BLaER1 treated with 17β-estradiol and CSF1 and Interleukin-3, amounts not matched to agents 10 nM and 100 nM (cell line): Measurements from ENCODE around the gene AKT3.
"Not testable (repeated sequence)": the region's sequence is repeated elsewhere in the genome, so short reads cannot be mapped to it uniquely, and the experiment has no call there.

Experiments
- H3K27ac ChIP-seq, 11 experiments: shearing (Covaris generic); formaldehyde crosslinking; 2 replicates each; pipeline ENCODE4 v1.8.1; 2022
- H3K27me3 ChIP-seq, 11 experiments: shearing (Covaris generic); formaldehyde crosslinking; 2 replicates each; pipeline ENCODE4 v1.8.1; 2022
- H3K36me3 ChIP-seq, 11 experiments: shearing (Covaris generic); formaldehyde crosslinking; 2 replicates each; pipeline ENCODE4 v1.8.1; 2022
- H3K4me1 ChIP-seq, 10 experiments: shearing (Covaris generic); formaldehyde crosslinking; 2 replicates each; pipeline ENCODE4 v1.8.1; 2022
- H3K4me2 ChIP-seq, 11 experiments: shearing (Covaris generic); formaldehyde crosslinking; 2 replicates each; pipeline ENCODE4 v1.8.1; 2022
- H3K4me3 ChIP-seq, 10 experiments: shearing (Covaris generic); formaldehyde crosslinking; 2 replicates each; pipeline ENCODE4 v1.8.1; 2022
- H3K9ac ChIP-seq, 11 experiments: shearing (Covaris generic); formaldehyde crosslinking; 2 replicates each; pipeline ENCODE4 v1.8.1; 2022
- H3K9me3 ChIP-seq, 11 experiments: shearing (Covaris generic); formaldehyde crosslinking; replicated peaks in 1 of 11; 2 replicates each; pipeline ENCODE4 v1.8.1; 2022
- H4K20me1 ChIP-seq, 11 experiments: shearing (Covaris generic); formaldehyde crosslinking; 2 replicates each; pipeline ENCODE4 v1.8.1; 2022
- Cebpa-rat ChIP-seq, 11 experiments: shearing (Covaris generic); IDR thresholded peaks; 2 replicates each; pipeline ENCODE4 v1.8.1; 2022

The AKT3 gene

GRCh38 chr1:243791586-243792267, 58.3 kb downstream of the AKT3 start:
- Histone ChIP-seq H4K20me1 (peaks cover 0 to 63% (median 0%) of the 10 kb centered on the region in 11 experiments; a peak in 3 of 22 replicates), H3K9me3 (peaks cover 0 to 12% (median 5%) of the 10 kb centered on the region in 11 experiments; a peak in 7 of 22 replicates), H3K9ac (no peak overlapping the region), H3K36me3 (peaks cover 5 to 25% (median 11%) of the 10 kb centered on the region in 11 experiments; a peak in 14 of 22 replicates), H3K27ac (no peak overlapping the region), H3K27me3 (no peaks in the 10 kb centered on the region), H3K4me3 (no peak overlapping the region), H3K4me1 (peaks cover 0 to 23% (median 6%) of the 10 kb centered on the region in 10 experiments; a peak in 8 of 20 replicates), H3K4me2 (peak overlapping the region in 2 of 11 experiments; percentile 8 to 21; a peak in 1 of 22 replicates)
- no peak for TF ChIP-seq Cebpa-rat (IDR thresholded peaks at IDR 0.05)

- H4K20me1 ChIP-seq = peaks cover 0 to 65% (median 0%) of the 10 kb centered on the region in 11 experiments; a peak in 3 of 22 replicates
- no peaks in the 10 kb centered on the region for H3K9me3 ChIP-seq
- no peak for TF ChIP-seq Cebpa-rat (IDR thresholded peaks at IDR 0.05)
- H3K36me3 ChIP-seq = peaks cover 0 to 18% (median 4%) of the 10 kb centered on the region in 11 experiments; a peak in 8 of 22 replicates
- H3K4me2 ChIP-seq = peak overlapping the region in 1 of 11 experiments; percentile 21; a peak in 1 of 22 replicates
- H3K4me1 ChIP-seq = peaks cover 0 to 23% (median 7%) of the 10 kb centered on the region in 10 experiments; a peak in 8 of 20 replicates
- no peak overlapping the region for H3K4me3 ChIP-seq
- H3K27ac ChIP-seq = no peak overlapping the region
- no peaks in the 10 kb centered on the region for H3K27me3 ChIP-seq
- no peak overlapping the region for H3K9ac ChIP-seq
These were observed 59.6 kb downstream of the AKT3 start for GRCh38 chr1:243790404-243790803.

- Histone ChIP-seq H3K9me3 (no peaks in the 10 kb centered on the region), H3K27ac (no peak overlapping the region), H3K9ac (no peak overlapping the region), H3K36me3 (peaks cover 0 to 22% (median 5%) of the 10 kb centered on the region in 11 experiments; a peak in 8 of 22 replicates), H3K4me2 (no peak overlapping the region), H3K4me3 (no peak overlapping the region), H3K27me3 (no peaks in the 10 kb centered on the region), H4K20me1 (peaks cover 0 to 47% (median 0%) of the 10 kb centered on the region in 11 experiments; a peak in 2 of 22 replicates), H3K4me1 (peaks cover 0 to 12% (median under 1%) of the 10 kb centered on the region in 10 experiments; a peak in 5 of 20 replicates)
- TF ChIP-seq Cebpa-rat (IDR thresholded peaks at IDR 0.05) = no peak
These were observed 63.5 kb downstream of the AKT3 start for GRCh38 chr1:243786531-243786930.

- Histone ChIP-seq H3K9ac (no peak overlapping the region), H3K4me3 (no peak overlapping the region), H3K4me2 (no peak overlapping the region), H4K20me1 (peaks cover 0 to 33% (median 0%) of the 10 kb centered on the region in 11 experiments; a peak in 2 of 22 replicates), H3K27ac (no peak overlapping the region), H3K9me3 (no peaks in the 10 kb centered on the region), H3K4me1 (0 out of 20 replicates have a peak, but pooled peaks cover 0 to 4% (median 0%) of the 10 kb centered on the region in 10 experiments), H3K27me3 (no peaks in the 10 kb centered on the region), H3K36me3 (peaks cover 0 to 18% (median 5%) of the 10 kb centered on the region in 11 experiments; a peak in 7 of 22 replicates)
- no peak for TF ChIP-seq Cebpa-rat (IDR thresholded peaks at IDR 0.05)
These were observed 65.5 kb downstream of the AKT3 start for GRCh38 chr1:243784506-243784905.

- H3K4me3 ChIP-seq = no peak overlapping the region
- peaks cover 0 to 28% (median 0%) of the 10 kb centered on the region in 11 experiments; a peak in 2 of 22 replicates for H4K20me1 ChIP-seq
- H3K4me2 ChIP-seq = no peak overlapping the region
- H3K27ac ChIP-seq = no peak overlapping the region
- TF ChIP-seq Cebpa-rat (IDR thresholded peaks at IDR 0.05) = no peak
- 0 out of 20 replicates have a peak, but pooled peaks cover 0 to 4% (median 0%) of the 10 kb centered on the region in 10 experiments for H3K4me1 ChIP-seq
- H3K36me3 ChIP-seq = peaks cover 0 to 10% (median 5%) of the 10 kb centered on the region in 11 experiments; a peak in 6 of 22 replicates
- no peaks in the 10 kb centered on the region for H3K27me3 ChIP-seq
- no peaks in the 10 kb centered on the region for H3K9me3 ChIP-seq
- no peak overlapping the region for H3K9ac ChIP-seq
These were observed 66.3 kb downstream of the AKT3 start for GRCh38 chr1:243783714-243784113.

GRCh38 chr1:243772361-243773050, 77.5 kb downstream of the AKT3 start:
- H3K9ac ChIP-seq, H3K4me2 ChIP-seq, H3K4me1 ChIP-seq, H3K4me3 ChIP-seq, H3K27ac ChIP-seq, H3K27me3 ChIP-seq: not testable (repeated sequence)
- peaks cover 3 to 18% (median 7%) of the 10 kb centered on the region in 11 experiments; a peak in 11 of 22 replicates for H3K36me3 ChIP-seq
- H3K9me3 ChIP-seq = peaks cover 10 to 29% (median 18%) of the 10 kb centered on the region in 11 experiments; a peak in 21 of 22 replicates
- peaks cover 0 to 36% (median 0%) of the 10 kb centered on the region in 11 experiments; a peak in 4 of 22 replicates for H4K20me1 ChIP-seq

GRCh38 chr1:243770860-243771259, 79.2 kb downstream of the AKT3 start:
- Histone ChIP-seq H4K20me1 (peaks cover 0 to 50% (median 0%) of the 10 kb centered on the region in 11 experiments; a peak in 4 of 22 replicates), H3K27me3 (no peaks in the 10 kb centered on the region)

GRCh38 chr1:243765676-243766075, 84.4 kb downstream of the AKT3 start:
- no peak overlapping the region for H3K4me2 ChIP-seq
- no peaks in the 10 kb centered on the region for H3K27me3 ChIP-seq
- no peak overlapping the region for H3K9ac ChIP-seq
- no peaks in the 10 kb centered on the region; a peak in 2 of 22 replicates for H3K36me3 ChIP-seq
- H3K9me3 ChIP-seq = no peaks in the 10 kb centered on the region
- H3K4me1 ChIP-seq = no peaks in the 10 kb centered on the region
- H3K4me3 ChIP-seq = no peak overlapping the region
- TF ChIP-seq Cebpa-rat (IDR thresholded peaks at IDR 0.05) = no peak
- peaks cover 0 to 70% (median 0%) of the 10 kb centered on the region in 11 experiments; a peak in 3 of 22 replicates for H4K20me1 ChIP-seq
- no peak overlapping the region for H3K27ac ChIP-seq

More at GRCh38 chr1:243770860-243771259, 79.2 kb downstream of the AKT3 start:
- Histone ChIP-seq H3K36me3 (peaks cover 0 to 10% (median 4%) of the 10 kb centered on the region in 11 experiments; a peak in 7 of 22 replicates), H3K9ac (no peak overlapping the region), H3K9me3 (peaks cover 5 to 17% (median 8%) of the 10 kb centered on the region in 11 experiments; a peak in 16 of 22 replicates), H3K4me1 (no peaks in the 10 kb centered on the region), H3K4me2 (no peak overlapping the region), H3K27ac (no peak overlapping the region), H3K4me3 (no peak overlapping the region)
- TF ChIP-seq Cebpa-rat (IDR thresholded peaks at IDR 0.05) = no peak

GRCh38 chr1:243763806-243764205, 86.2 kb downstream of the AKT3 start:
- Histone ChIP-seq H3K27ac (no peak overlapping the region), H3K4me1 (no peaks in the 10 kb centered on the region), H3K9ac (no peak overlapping the region), H4K20me1 (peaks cover 0 to 71% (median 0%) of the 10 kb centered on the region in 11 experiments; a peak in 3 of 22 replicates), H3K9me3 (no peaks in the 10 kb centered on the region), H3K4me2 (no peak overlapping the region), H3K27me3 (no peaks in the 10 kb centered on the region), H3K4me3 (no peak overlapping the region), H3K36me3 (no peaks in the 10 kb centered on the region; a peak in 2 of 22 replicates)
- TF ChIP-seq Cebpa-rat (IDR thresholded peaks at IDR 0.05) = no peak
